NCI-H748 (cell line): ENCODE data around the gene RABEP1.
"Not testable (repeated sequence)": the region's sequence is repeated elsewhere in the genome, so short reads cannot be mapped to it uniquely, and the experiment has no call there.

Source experiments
- DNase-seq: peaks from one replicate; lab custom pipeline; 2025; ENCODE audit not compliant: unreplicated experiment; lab: John Stamatoyannopoulos, UW

Gene RABEP1

GRCh38 chr17:5418858-5419355 lies 136.8 kb downstream of the RABEP1 start:
- peak; percentile 65 for DNase-seq

- peak; percentile 99 for DNase-seq
These were observed 137.4 kb downstream of the RABEP1 start, which contains the start of gene NUP88 for GRCh38 chr17:5419356-5419958. Gene NUP88 (minus strand): TSS chr17:5419662. CDS start chr17:5419650, 12 bp downstream.

GRCh38 chr17:5419959-5420653 lies 138.0 kb downstream of the RABEP1 start, which contains the start of gene RPAIN:
Gene RPAIN (plus strand): TSS chr17:5420182. CDS start chr17:5420211, 29 bp downstream.
- peak; percentile 97 for DNase-seq

DNA sequence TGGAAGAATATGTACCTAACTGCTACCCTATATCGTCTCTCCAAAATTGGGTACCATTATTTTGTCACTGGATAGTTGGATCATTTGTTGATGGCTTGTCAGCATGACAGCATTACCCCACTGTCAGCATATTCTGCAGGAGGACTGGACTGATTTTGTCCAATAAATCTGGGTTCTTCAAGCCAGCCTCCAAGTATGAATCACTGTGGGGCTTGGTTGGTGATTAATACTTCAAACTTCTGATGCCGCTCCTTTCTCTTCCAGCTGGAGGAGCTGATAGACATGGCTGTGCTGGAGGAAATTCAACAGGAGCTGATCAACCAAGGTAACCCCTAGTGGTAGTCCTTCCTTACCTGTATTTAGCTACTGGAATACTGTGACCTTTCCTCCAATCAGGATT lies 140.4 kb downstream of the RABEP1 start:
- DNase-seq = no peak

- no peak for DNase-seq
These were observed 142.8 kb downstream of the RABEP1 start for GRCh38 chr17:5424909-5425308.

DNA sequence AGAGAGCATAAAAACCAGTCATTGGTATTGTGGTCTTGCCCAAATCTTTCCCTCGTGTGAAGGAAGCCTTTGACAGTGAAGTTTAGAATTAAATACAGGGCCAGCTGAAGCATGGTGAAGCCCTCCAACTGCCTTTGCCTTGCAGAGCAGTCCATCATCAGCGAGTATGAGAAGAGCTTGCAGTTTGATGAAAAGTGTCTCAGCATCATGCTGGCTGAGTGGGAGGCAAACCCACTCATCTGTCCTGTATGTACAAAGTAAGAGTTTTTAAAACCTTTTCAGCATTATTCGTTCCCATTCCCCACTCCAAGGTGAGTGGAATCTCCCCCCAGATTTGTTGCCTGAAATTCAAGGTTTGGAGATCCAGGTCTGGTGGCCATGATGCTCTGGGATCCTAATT lies 143.7 kb downstream of the RABEP1 start:
- DNase-seq = no peak

- DNase-seq = peak; percentile 56
These were observed 147.3 kb downstream of the RABEP1 start for GRCh38 chr17:5429191-5429887.

GRCh38 chr17:5430413-5430999 lies 148.4 kb downstream of the RABEP1 start:
- no peak for DNase-seq

DNA sequence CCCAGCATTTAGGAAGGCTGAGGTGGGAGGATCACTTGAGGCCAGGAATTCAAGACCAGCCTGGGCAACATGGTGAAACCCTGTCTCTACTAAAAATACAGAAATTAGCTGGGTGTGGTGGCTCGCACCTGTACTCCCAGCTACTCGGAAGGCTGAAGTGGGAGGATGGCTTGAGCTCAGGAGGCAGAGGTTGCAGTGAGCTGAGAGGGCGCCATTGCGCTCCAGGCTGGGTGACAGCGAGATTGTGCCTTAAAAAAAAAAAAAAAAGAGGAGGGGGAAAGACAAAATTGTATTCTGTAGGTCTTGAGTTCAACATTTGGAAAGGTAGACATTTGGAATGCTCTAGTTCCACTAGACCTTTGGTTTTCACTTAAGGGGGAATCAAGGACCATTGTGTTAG lies 149.2 kb downstream of the RABEP1 start:
- not testable (repeated sequence) for DNase-seq

DNA sequence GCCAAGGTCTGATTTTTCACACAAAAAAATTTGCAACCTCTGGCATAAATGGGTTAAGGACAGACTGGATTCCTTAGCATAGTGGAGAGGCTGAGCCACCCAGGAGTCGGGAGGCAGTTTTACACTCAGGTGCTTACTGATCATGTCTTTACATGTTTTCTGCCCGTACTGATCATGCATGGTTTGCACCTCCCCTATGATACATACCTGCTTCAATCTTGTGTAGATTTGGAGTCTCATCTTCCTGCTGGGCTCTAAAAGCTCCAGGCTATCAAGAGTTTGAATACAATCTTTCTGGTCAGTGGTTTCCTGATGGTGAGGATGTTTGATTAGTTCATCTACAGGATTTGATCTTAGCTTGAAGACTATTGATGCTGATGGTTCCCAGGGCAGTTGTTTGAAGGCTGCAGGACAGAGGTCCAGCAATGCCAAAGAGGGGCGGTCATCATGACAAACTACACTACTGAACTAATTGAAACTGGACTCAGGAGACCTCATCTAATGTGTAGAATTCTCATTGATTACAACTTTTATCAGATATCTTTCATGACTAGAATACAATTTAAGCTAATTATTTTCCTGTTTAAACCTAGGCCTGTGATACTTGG lies 150.0 kb downstream of the RABEP1 start:
- no peak for DNase-seq

DNA sequence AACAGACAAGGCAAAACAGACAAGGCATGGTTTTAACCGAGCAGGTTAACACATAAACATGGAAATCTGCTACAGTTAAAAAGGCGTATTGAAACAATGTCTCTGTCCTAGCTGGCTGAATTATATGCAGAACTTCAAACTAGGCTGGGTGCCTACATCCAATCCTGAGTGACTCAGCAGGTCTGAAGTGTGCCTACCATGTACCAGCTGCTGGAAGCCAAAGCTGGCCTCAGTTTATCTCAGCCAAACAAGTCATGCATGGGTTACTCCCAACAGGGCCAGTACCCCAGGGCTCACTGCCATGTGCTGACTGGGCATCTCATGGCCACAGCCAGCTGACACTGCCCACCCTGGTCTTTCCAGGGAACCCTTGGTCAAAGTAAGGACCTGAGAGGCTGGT lies 152.9 kb downstream of the RABEP1 start:
- DNase-seq = no peak
